ENCODE data around the gene MYH16.
"Not testable (repeated sequence)": the region's sequence is repeated elsewhere in the genome, so short reads cannot be mapped to it uniquely, and the experiment has no call there.

Gene MYH16

DNA sequence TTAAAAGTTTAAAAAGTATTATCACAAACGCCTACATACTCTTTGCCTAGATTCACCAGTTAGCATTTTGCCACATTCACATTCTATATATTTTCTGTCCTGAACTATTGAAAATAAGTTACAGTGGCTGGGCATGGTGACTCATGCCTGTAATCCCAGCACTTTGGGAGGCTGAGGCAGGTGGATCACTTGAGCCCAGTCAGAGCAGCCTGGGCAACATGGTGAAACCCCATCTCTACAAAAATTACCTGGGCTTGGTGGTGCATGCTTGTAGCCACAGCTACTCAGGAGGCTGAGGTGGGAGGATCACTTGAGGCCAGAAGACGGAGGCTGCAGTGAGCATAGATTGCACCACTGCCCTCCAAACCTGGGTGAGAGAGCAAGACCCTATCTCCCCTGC, 58.4 kb downstream of the MYH16 start:
- Mint-ChIP-seq H3K27ac (peak overlapping the region; percentile 89), H3K27me3 (no peaks in the 10 kb centered on the region), H3K4me3 (no peak overlapping the region), H3K36me3 (no peaks in the 10 kb centered on the region), H3K4me1 (ENCODE audit: low read depth) (peaks cover 59% of the 10 kb centered on the region), H3K9me3 (ENCODE audit: low read depth) (no peaks in the 10 kb centered on the region)

DNA sequence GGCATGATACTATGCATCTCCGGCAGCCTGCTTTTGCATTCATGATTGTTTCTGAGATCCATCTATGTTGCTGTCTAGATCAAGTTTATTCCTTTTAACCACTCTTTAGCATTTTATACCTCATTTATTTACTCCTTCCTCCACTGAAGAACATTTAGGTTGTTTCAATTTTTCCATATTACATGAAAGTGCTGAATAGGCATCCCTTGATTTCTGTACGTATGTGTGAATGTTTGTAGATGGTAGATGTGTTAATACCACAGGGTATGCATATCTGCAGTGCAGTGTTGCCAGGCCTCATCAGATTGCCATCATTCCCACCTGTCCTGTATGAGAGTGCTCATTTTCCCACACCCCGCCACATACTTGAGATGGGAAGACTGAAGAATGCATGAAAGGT, 67.0 kb downstream of the MYH16 start:
- no peaks in the 10 kb centered on the region for H3K27me3 Mint-ChIP-seq
- no peak overlapping the region for H3K4me3 Mint-ChIP-seq
- no peaks in the 10 kb centered on the region for H3K9me3 Mint-ChIP-seq (ENCODE audit: low read depth)
- peaks cover 3% of the 10 kb centered on the region for H3K4me1 Mint-ChIP-seq (ENCODE audit: low read depth)
- peak overlapping the region; percentile 38 for H3K27ac Mint-ChIP-seq
- peaks cover 9% of the 10 kb centered on the region for H3K36me3 Mint-ChIP-seq

DNA sequence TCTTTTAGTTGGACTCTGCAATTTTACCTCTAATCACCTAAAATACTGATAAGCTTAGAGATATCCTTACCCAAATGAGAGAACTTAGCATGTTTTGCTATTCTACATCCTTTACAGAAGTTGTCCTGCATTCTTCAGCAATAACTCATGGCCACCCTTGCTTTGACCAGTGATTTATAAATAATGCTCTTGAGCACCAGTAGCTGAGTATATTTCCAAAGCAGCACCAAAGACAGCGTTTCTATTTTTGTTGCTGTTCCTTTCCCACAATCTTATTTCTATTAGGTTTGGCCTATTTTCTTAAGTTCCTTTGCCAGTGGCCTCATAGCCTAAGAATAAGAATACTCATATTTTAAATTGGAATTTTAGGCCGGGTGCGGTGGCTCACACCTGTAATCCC, 68.0 kb downstream of the MYH16 start:
- H3K36me3 Mint-ChIP-seq = peaks cover 9% of the 10 kb centered on the region
- no peak overlapping the region for H3K4me3 Mint-ChIP-seq
- no peaks in the 10 kb centered on the region for H3K9me3 Mint-ChIP-seq (ENCODE audit: low read depth)
- H3K27ac Mint-ChIP-seq = no peak overlapping the region
- H3K4me1 Mint-ChIP-seq (ENCODE audit: low read depth) = no peaks in the 10 kb centered on the region
- no peaks in the 10 kb centered on the region for H3K27me3 Mint-ChIP-seq

DNA sequence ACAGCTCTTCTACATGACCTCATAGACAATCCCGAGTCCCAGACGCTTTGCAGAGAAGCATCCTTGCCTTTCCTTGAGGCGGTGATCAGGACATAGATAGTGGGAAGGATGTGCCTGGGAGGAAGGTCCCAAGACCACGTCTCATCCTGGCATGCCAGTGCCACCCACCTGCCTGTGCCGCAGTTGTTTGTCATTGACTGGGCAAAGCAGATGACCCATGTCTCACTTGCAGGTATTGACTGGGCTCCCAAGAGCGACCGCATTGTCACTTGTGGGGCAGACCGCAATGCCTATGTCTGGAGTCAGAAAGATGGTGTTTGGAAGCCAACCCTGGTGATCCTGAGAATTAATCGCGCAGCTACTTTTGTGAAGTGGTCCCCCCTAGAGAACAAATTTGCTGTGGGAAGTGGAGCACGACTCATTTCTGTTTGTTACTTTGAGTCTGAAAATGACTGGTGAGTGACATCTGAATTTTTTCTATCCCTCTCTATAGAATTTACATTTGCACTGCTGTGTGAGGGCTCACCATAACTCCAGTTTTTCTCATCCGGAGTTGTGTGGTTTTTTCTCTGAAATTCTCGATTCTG, 71.5 kb downstream of the MYH16 start:
- Mint-ChIP-seq H3K4me1 (ENCODE audit: low read depth) (no peaks in the 10 kb centered on the region), H3K4me3 (no peak overlapping the region), H3K27me3 (no peaks in the 10 kb centered on the region), H3K9me3 (ENCODE audit: low read depth) (no peaks in the 10 kb centered on the region), H3K36me3 (peaks cover 9% of the 10 kb centered on the region), H3K27ac (no peak overlapping the region)

DNA sequence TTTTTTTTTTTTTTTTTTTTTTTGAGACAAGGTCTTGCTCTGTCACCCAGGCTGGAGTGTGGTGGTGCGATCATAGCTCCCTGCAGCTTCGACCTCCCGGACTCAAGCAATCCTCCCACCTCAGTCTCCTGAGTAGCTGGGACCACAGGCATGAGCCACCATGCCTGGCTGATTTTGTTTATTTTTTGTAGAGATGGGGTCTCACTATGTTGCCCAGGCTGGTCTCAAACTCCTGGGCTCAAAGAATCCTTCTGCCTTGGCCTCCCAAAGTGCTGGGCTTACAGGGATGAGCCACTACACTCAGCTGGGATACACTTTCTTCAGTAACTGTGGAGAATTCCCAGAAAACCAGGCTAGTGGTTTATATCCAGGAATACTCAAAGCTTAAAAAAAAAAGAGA, 78.0 kb downstream of the MYH16 start:
- not testable (repeated sequence) for H3K27me3 Mint-ChIP-seq; H3K4me1 Mint-ChIP-seq (ENCODE audit: low read depth); H3K4me3 Mint-ChIP-seq; H3K9me3 Mint-ChIP-seq (ENCODE audit: low read depth); H3K36me3 Mint-ChIP-seq
- peak overlapping the region; percentile 50 for H3K27ac Mint-ChIP-seq

DNA sequence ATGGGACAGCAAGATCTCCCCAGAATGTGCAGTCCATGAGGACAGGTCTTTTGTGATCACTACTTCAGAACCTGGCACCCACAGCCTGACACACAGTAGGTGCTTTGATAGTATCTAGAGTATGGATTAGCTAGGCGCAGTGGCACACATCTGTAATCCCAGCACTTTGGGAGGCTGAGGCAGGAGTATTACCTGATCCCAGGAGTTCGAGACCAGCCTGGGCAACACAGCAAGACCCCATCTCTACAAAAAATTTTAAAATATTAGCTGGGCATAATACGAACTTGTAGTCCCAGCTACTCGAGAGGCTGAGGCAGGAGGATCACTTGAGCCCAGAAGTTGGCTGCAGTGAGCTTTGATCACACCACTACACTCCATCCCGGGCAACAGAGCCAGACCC, 79.6 kb downstream of the MYH16 start:
- H3K4me1 Mint-ChIP-seq (ENCODE audit: low read depth) = no peaks in the 10 kb centered on the region
- no peak overlapping the region for H3K4me3 Mint-ChIP-seq
- H3K27ac Mint-ChIP-seq = no peak overlapping the region
- no peaks in the 10 kb centered on the region for H3K9me3 Mint-ChIP-seq (ENCODE audit: low read depth)
- peaks cover 4% of the 10 kb centered on the region for H3K36me3 Mint-ChIP-seq
- H3K27me3 Mint-ChIP-seq = no peaks in the 10 kb centered on the region

DNA sequence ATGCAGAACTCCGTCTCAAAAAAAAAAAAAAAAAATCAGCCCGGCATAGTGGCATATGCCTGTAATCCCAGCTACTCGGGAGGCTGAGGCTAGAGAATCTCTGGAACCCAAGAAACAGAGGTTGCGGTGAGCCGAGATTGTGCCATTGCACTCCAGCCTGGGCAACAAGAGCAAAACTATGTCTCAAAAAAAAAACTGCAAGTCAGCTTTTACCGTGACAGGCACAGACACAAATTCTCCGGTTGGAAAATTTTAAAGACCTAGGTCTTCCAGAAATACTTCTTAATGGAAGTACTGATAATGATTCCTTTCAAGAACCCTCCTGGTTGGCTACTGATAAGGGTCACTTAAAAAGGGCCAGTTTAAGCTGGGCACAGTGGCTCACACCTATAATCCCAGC, 82.5 kb downstream of the MYH16 start:
- Mint-ChIP-seq H3K4me1 (ENCODE audit: low read depth) (no peaks in the 10 kb centered on the region), H3K9me3 (ENCODE audit: low read depth) (no peaks in the 10 kb centered on the region), H3K4me3 (no peak overlapping the region), H3K27me3 (no peaks in the 10 kb centered on the region), H3K27ac (no peak overlapping the region), H3K36me3 (peaks cover 6% of the 10 kb centered on the region)

DNA sequence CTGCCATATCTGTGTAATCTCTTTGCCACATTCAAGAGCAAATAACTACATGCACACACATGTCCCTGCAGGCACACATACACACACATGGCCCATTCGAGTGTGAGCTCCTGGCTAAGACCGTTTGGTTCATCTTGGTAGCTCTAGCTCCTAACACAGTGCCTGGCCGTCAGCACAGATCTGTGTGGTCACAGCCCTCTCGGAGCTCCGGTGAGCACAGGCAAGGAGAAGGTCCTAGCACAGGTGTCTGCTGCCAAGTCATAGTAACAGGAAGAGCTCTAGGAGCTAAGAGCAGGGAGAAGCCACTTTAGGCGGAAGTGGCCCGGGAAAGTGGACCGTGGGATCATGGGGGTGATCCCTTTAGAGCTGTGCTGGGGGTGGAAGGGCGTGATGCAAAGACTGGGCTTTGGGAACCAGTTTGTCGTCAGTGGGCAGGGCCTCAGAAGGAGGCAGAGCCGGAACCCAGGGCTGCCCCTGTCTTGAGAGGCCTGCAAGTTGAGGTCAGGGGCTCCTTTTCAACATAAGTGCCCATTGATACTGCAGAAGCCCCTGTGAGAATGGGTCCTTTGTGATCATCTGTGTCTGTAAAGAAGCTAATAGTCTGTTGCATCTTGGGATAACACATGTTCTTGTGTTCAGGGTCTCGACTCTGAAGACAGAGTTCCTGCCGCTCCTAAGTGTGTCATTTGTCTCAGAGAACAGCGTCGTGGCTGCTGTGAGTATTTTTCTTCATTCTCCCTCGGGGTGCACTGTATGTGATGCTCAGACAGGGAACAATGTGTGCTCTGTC, 85.3 kb downstream of the MYH16 start:
- Mint-ChIP-seq H3K9me3 (ENCODE audit: low read depth) (no peaks in the 10 kb centered on the region), H3K4me3 (no peak overlapping the region), H3K4me1 (ENCODE audit: low read depth) (no peaks in the 10 kb centered on the region), H3K27ac (peak overlapping the region; percentile 46), H3K27me3 (no peaks in the 10 kb centered on the region), H3K36me3 (peaks cover 2% of the 10 kb centered on the region)

DNA sequence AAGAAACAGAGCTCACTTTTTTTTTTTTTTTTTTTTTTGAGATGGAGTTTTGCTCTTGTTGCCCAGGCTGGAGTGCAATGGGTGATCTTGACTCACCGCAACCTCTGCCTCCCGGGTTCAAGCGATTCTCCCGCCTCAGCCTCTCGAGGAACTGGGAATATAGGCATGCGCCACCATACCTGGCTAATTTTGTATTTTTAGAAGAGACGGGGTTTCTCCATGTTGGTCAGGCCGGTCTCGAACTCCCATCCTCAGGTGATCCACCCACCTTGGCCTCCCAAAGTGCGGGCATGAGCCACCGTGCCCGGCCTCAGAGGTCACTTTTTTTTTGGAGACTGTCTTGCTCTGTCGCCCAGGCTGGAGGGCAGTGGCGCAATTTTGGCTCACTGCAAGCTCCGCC, 85.9 kb downstream of the MYH16 start:
- H3K27ac Mint-ChIP-seq; H3K27me3 Mint-ChIP-seq; H3K36me3 Mint-ChIP-seq; H3K9me3 Mint-ChIP-seq (ENCODE audit: low read depth); H3K4me3 Mint-ChIP-seq; H3K4me1 Mint-ChIP-seq (ENCODE audit: low read depth): not testable (repeated sequence)

DNA sequence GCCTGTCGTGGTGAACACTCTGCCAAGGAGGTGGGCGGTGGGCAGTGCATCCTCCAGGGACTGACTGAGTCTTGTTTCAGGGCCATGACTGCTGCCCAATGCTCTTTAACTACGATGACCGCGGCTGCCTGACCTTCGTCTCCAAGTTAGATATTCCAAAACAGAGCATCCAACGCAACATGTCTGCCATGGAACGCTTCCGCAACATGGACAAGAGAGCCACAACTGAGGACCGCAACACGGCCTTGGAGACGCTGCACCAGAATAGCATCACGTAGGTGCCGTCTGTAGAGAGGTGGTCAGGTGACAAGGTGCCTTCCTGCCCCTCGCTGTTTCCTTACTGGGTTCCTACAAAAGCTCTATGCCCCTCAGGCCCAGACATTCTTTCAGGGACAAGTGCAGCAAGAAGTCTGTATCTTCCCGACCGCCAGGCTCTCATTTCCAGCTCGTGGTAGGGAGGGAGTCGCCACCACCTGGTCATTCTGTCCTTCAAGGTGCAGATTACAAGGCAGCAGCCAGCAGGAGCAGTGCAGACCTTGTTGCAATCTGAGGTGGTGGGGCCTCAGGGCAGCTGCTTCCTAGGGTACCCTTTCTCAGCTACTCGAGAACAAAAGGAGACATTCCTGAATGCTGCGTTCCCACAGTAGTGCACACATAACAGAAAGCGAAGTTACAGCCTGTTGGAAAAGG, 87.0 kb downstream of the MYH16 start:
- no peaks in the 10 kb centered on the region for H3K4me1 Mint-ChIP-seq (ENCODE audit: low read depth)
- no peak overlapping the region for H3K27ac Mint-ChIP-seq
- H3K36me3 Mint-ChIP-seq = peaks cover 2% of the 10 kb centered on the region
- H3K9me3 Mint-ChIP-seq (ENCODE audit: low read depth) = no peaks in the 10 kb centered on the region
- no peaks in the 10 kb centered on the region for H3K27me3 Mint-ChIP-seq
- H3K4me3 Mint-ChIP-seq = no peak overlapping the region

Measured in activated naive CD8-positive, alpha-beta T cell (primary cell).